NB4 (cell line): Measurements from ENCODE around the gene TOB1.

Source experiments
- CTCF ChIP-seq: IDR thresholded peaks from one replicate; pipeline ENCODE4 v1.5.1; 2012; ENCODE audit warnings: low read depth, low read length
- POLR2A ChIP-seq: IDR thresholded peaks from 2 replicates; pipeline ENCODE4 v1.6.1; 2011; ENCODE audit warnings: mild to moderate bottlenecking; ENCODE audit not compliant: insufficient read length; ENCODE audit errors: extremely low read depth

- TF ChIP-seq POLR2A, result no peak
- TF ChIP-seq CTCF, result no peak
Measured at GRCh38 chr17:50816271-50816670, 49.9 kb downstream of the TOB1 start.
